ENCODE results near the gene SYCE1.
"Not testable (repeated sequence)": the region's sequence is repeated elsewhere in the genome, so short reads cannot be mapped to it uniquely, and the experiment has no call there.

SYCE1 gene

GRCh38 chr10:133565441-133566294 lies at the start of gene SYCE1:
Gene SYCE1, minus strand, starts transcription at chr10:133565583. Its CDS starts 54 bp downstream, at chr10:133565529.
- no peak within 1 kb of the TSS for H3K4me3 Mint-ChIP-seq
- no peak within 1 kb of the TSS for H3K27ac Mint-ChIP-seq
- H3K27me3 Mint-ChIP-seq: peaks cover 30 to 36% of the 10 kb centered on the region in 2 donors
- H3K9me3 Mint-ChIP-seq: peaks cover 7% of the 10 kb centered on the region in 2 donors
- peaks cover 6% of the 10 kb centered on the region in 2 donors for H3K36me3 Mint-ChIP-seq
- no peak for DNase-seq
- no peaks in the 10 kb centered on the region for H3K4me1 Mint-ChIP-seq
- ATAC-seq (replicated peaks): peak in 1 of 2 donors; percentile 34

- H3K27ac Mint-ChIP-seq: no peak overlapping the region
- no peak overlapping the region for H3K4me3 Mint-ChIP-seq
- H3K9me3 Mint-ChIP-seq: peaks cover 0 to 2% of the 10 kb centered on the region in 2 donors
- ATAC-seq (replicated peaks) (no peak), DNase-seq (no peak)
- H3K36me3 Mint-ChIP-seq: no peaks in the 10 kb centered on the region
- H3K4me1 Mint-ChIP-seq: no peaks in the 10 kb centered on the region
- peaks cover 26 to 34% of the 10 kb centered on the region in 2 donors for H3K27me3 Mint-ChIP-seq
Measured at GRCh38 chr10:133614830-133615580, 49.6 kb upstream of the SYCE1 start.

GRCh38 chr10:133613699-133614098 lies 48.3 kb upstream of the SYCE1 start:
- H3K9me3 Mint-ChIP-seq: peaks cover 0 to 2% of the 10 kb centered on the region in 2 donors
- H3K27me3 Mint-ChIP-seq: peaks cover 25 to 43% of the 10 kb centered on the region in 2 donors
- ATAC-seq (replicated peaks): no peak
- H3K27ac Mint-ChIP-seq: no peak overlapping the region
- H3K4me3 Mint-ChIP-seq: no peak overlapping the region
- H3K4me1 Mint-ChIP-seq: no peaks in the 10 kb centered on the region
- no peaks in the 10 kb centered on the region for H3K36me3 Mint-ChIP-seq
- DNase-seq: no peak

DNA sequence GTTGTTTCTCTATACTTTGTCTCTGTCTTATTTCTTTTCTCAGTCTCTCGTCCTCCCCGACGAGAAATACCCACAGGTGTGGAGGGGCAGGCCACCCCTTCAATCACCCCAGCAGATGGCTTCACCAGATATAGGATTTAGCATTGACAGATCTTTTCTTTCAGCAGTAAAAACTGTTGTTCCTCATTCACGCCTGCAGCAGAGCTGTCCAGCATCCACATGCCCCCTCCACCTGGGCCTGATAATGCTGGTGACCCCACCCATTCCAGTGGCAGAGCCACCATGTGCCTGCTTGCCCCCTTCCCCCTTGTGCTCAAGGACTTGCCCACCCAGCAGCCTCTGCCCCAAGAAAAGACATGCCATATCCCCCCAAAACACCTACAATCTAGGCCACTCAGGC lies 45.7 kb upstream of the SYCE1 start:
- DNase-seq: no peak
- H3K36me3 Mint-ChIP-seq: no peaks in the 10 kb centered on the region
- H3K4me3 Mint-ChIP-seq: no peak overlapping the region
- ATAC-seq (replicated peaks): no peak
- peaks cover 41 to 54% of the 10 kb centered on the region in 2 donors for H3K27me3 Mint-ChIP-seq
- peaks cover 0 to 6% of the 10 kb centered on the region in 2 donors for H3K9me3 Mint-ChIP-seq
- no peaks in the 10 kb centered on the region for H3K4me1 Mint-ChIP-seq
- H3K27ac Mint-ChIP-seq: no peak overlapping the region

DNA sequence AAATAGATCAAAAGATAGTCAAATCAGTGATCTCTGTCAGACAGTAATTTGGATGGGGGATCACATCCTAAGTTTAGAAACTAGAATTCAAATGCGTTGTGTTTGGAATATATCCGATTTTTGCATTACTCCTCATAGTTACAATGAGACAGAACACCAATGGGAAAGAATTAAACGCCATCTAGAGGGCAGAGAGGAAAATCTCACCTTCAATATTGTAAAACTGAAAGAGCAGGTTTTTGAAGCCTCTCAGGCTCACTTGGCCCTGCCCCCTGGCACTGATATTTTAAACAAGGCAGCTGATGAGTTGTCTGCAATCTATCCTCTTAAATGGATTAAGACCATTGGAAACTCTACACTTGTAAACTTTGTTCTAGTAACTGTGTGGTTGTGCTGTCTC lies 43.5 kb upstream of the SYCE1 start:
- no peak overlapping the region for H3K4me3 Mint-ChIP-seq
- no peak overlapping the region for H3K27ac Mint-ChIP-seq
- peaks cover 48 to 61% of the 10 kb centered on the region in 2 donors for H3K27me3 Mint-ChIP-seq
- no peaks in the 10 kb centered on the region for H3K36me3 Mint-ChIP-seq
- H3K4me1 Mint-ChIP-seq: no peaks in the 10 kb centered on the region
- DNase-seq (no peak), ATAC-seq (replicated peaks) (peak; percentile 51 to 52)
- H3K9me3 Mint-ChIP-seq: peaks cover 0 to 8% of the 10 kb centered on the region in 2 donors

DNA sequence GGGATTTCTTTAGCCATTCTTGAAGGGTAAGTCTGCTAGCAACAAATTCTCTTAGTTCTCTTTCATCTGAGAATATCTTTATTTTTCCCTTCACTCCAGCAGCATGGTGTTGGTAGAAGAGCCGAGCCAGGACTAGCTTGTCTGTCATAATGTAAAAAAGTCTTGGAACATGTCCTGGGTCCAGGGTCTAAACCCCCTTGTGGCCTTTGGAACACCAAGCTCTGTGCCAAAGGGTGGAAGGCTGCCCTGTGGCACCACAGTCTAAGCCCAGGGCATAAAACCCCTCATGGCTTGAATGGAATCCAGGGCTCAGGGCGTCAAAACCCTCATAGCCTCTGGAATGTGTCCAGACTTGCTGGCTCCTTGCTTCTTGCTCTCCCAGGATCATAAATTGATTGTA lies 38.1 kb upstream of the SYCE1 start:
- H3K4me1 Mint-ChIP-seq; H3K27ac Mint-ChIP-seq; DNase-seq; ATAC-seq (replicated peaks); H3K36me3 Mint-ChIP-seq; H3K4me3 Mint-ChIP-seq; H3K9me3 Mint-ChIP-seq: not testable (repeated sequence)
- H3K27me3 Mint-ChIP-seq: peaks cover 52 to 58% of the 10 kb centered on the region in 2 donors

GRCh38 chr10:133600657-133601056 lies 35.3 kb upstream of the SYCE1 start:
- Mint-ChIP-seq H3K36me3 (no peaks in the 10 kb centered on the region), H3K27ac (no peak overlapping the region), H3K27me3 (peaks cover 57 to 62% of the 10 kb centered on the region in 2 donors), H3K4me1 (no peaks in the 10 kb centered on the region), H3K4me3 (no peak overlapping the region), H3K9me3 (no peaks in the 10 kb centered on the region)
- DNase-seq (no peak), ATAC-seq (replicated peaks) (no peak)

GRCh38 chr10:133599869-133600268 lies 34.5 kb upstream of the SYCE1 start:
- peaks cover 57 to 67% of the 10 kb centered on the region in 2 donors for H3K27me3 Mint-ChIP-seq

DNA sequence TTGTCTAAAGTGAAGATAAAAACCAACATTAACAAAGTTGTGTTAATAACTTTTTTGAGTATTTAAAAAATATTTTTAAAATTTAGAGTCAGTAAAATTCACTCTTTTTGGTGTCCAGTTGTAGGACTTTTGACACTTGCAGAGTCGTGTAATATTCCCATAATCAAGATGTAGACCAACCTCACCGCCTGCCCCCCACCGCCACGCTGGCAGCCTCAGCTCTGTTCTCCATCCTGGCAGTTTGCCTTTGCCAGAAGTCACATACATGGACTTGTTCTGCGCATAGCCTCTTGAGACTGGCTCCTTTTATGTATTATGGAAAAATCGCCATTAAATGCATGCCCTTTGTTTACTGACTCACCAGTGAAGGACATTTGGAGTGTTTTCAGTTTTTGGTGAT lies 27.3 kb upstream of the SYCE1 start:
- DNase-seq (no peak), ATAC-seq (replicated peaks) (no peak)
- no peaks in the 10 kb centered on the region for H3K9me3 Mint-ChIP-seq
- H3K36me3 Mint-ChIP-seq: no peaks in the 10 kb centered on the region
- H3K27me3 Mint-ChIP-seq: peaks cover 48 to 52% of the 10 kb centered on the region in 2 donors
- H3K4me3 Mint-ChIP-seq: no peak overlapping the region
- H3K27ac Mint-ChIP-seq: no peak overlapping the region
- H3K4me1 Mint-ChIP-seq: no peaks in the 10 kb centered on the region

More at GRCh38 chr10:133599869-133600268, 34.5 kb upstream of the SYCE1 start:
- ATAC-seq (replicated peaks); H3K27ac Mint-ChIP-seq; H3K4me3 Mint-ChIP-seq; H3K36me3 Mint-ChIP-seq; H3K4me1 Mint-ChIP-seq; H3K9me3 Mint-ChIP-seq; DNase-seq: not testable (repeated sequence)

DNA sequence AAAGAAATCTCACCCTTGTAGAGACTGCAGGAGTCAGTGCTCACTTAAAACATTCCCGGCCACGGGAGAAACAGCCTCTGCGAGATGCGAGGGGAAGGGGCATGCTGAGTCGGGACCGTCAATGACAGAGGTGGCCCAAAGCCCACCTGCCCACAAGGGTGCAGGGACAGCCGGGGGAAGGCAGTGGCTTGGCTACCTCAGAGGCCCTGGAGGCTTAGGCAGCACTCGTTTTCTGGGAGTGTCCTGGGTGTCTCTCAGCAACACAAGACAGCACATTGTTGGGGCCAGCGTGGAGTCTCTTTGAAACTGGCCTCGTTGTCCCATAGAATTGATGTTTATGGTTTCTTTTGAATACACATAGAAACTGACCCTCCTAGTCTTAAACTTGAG lies 25.6 kb upstream of the SYCE1 start:
- no peak overlapping the region for H3K27ac Mint-ChIP-seq
- H3K27me3 Mint-ChIP-seq: peaks cover 37 to 39% of the 10 kb centered on the region in 2 donors
- no peaks in the 10 kb centered on the region for H3K36me3 Mint-ChIP-seq
- H3K4me1 Mint-ChIP-seq: no peaks in the 10 kb centered on the region
- ATAC-seq (replicated peaks) (no peak), DNase-seq (no peak)
- peaks cover 0 to 3% of the 10 kb centered on the region in 2 donors for H3K9me3 Mint-ChIP-seq
- no peak overlapping the region for H3K4me3 Mint-ChIP-seq

GRCh38 chr10:133590226-133590969 lies 25.0 kb upstream of the SYCE1 start:
- H3K27ac Mint-ChIP-seq: no peak overlapping the region
- peaks cover 2 to 3% of the 10 kb centered on the region in 2 donors for H3K9me3 Mint-ChIP-seq
- no peak overlapping the region for H3K4me3 Mint-ChIP-seq
- no peak for DNase-seq
- H3K4me1 Mint-ChIP-seq: no peaks in the 10 kb centered on the region
- no peak for ATAC-seq (replicated peaks)
- H3K27me3 Mint-ChIP-seq: peaks cover 34 to 37% of the 10 kb centered on the region in 2 donors
- no peaks in the 10 kb centered on the region for H3K36me3 Mint-ChIP-seq

GRCh38 chr10:133577037-133577436 lies 11.7 kb upstream of the SYCE1 start:
- DNase-seq; H3K4me3 Mint-ChIP-seq; H3K36me3 Mint-ChIP-seq; H3K27ac Mint-ChIP-seq; ATAC-seq (replicated peaks); H3K4me1 Mint-ChIP-seq: not testable (repeated sequence)
- H3K27me3 Mint-ChIP-seq: peaks cover 6 to 13% of the 10 kb centered on the region in 2 donors
- peaks cover 10 to 16% of the 10 kb centered on the region in 2 donors for H3K9me3 Mint-ChIP-seq

DNA sequence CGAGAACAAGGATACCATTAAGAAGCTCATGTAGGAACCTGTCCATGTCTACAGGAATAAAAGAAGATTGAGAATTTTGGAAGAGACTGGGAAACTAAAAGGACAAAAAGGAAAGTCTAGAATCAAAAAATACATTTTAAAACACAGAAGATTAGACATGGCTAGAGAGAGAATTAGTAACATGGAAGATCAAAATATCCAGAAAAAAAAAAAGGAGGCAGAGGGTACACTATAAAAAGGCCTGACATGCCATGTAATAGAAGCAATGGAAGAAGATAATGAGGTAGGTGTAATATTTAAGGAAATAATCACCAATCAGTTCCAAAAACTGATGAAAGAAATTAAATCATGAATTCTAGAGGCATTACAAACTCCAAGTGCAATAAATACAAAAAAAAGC lies 8.1 kb upstream of the SYCE1 start:
- H3K27ac Mint-ChIP-seq; H3K36me3 Mint-ChIP-seq; H3K4me1 Mint-ChIP-seq; H3K27me3 Mint-ChIP-seq; DNase-seq; ATAC-seq (replicated peaks); H3K4me3 Mint-ChIP-seq: not testable (repeated sequence)
- peaks cover 10 to 13% of the 10 kb centered on the region in 2 donors for H3K9me3 Mint-ChIP-seq

DNA sequence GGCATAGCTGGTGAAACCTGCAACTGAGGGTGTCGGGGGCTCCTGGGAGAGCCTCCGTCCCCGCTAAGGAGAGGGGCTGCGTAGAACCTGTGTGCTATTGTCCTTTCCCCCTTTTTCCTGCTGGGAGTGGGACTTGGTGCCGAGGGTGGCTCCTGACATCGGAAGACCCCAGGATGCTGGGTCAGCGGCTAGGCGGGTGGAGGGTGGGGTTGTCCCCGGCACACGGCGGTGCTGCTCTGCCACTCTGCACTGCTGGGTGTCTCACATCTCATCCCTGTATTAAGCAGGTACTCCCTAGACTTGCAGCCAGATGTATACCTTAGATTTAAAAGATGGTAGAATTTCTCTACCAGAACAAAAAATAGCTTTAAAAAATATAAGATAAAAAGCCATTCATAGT lies 6.7 kb upstream of the SYCE1 start:
- H3K4me3 Mint-ChIP-seq; H3K4me1 Mint-ChIP-seq; H3K36me3 Mint-ChIP-seq; ATAC-seq (replicated peaks); DNase-seq; H3K27ac Mint-ChIP-seq: not testable (repeated sequence)
- peaks cover 10 to 15% of the 10 kb centered on the region in 2 donors for H3K9me3 Mint-ChIP-seq
- H3K27me3 Mint-ChIP-seq: peaks cover 14 to 18% of the 10 kb centered on the region in 2 donors

Data from stimulated activated naive B cell treated with anti-CD40 and anti-IgM and Interleukin-4, amounts not matched to agents 10 μg/mL and 1 μg/mL and 100 μg/mL, for 72 hours (primary cell).